ENCODE data around the gene CDKN1C.

The CDKN1C gene

DNA sequence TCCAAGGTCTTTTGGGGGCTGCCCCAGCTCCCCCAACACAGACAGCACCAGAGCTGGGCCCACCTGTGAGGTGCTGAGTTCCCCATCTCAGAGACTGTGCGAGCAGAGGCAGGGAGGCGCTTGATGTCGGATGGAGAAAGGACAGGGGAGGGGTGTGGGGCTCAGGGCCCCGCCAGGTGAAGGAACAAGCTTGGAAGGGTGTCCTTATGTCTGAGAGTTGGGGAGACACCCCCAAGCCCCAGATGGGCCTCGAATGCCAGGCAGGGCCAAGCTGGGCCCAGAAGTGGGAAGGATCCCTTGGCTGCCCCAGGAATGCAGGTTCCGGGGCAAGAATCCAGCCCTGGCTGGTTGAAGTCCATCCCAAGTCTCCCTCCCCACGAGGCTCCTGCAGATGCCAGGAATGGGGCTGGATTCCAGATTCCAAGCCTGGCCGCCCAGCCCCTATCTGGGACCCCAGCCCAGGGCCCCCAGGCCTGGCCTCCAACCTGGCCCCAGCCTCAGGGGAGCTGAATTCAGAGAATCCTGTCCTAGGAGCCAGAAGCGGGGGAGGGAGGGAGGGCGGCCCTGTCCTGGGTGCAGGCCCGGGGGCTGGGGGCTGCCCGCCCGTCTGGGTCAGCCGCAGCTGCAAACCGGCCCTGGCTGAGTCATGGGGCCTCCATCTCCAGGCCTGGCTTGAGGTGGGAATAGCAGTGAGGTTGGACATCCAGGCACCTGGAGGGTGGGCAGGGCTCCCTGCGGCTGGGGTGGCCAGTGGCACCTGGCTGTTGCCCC lies 50.9 kb downstream of the CDKN1C start:
- DNase-seq (ENCODE audit: insufficient read length, low spot score), result no peak
- no peak for FAIRE-seq

DNA sequence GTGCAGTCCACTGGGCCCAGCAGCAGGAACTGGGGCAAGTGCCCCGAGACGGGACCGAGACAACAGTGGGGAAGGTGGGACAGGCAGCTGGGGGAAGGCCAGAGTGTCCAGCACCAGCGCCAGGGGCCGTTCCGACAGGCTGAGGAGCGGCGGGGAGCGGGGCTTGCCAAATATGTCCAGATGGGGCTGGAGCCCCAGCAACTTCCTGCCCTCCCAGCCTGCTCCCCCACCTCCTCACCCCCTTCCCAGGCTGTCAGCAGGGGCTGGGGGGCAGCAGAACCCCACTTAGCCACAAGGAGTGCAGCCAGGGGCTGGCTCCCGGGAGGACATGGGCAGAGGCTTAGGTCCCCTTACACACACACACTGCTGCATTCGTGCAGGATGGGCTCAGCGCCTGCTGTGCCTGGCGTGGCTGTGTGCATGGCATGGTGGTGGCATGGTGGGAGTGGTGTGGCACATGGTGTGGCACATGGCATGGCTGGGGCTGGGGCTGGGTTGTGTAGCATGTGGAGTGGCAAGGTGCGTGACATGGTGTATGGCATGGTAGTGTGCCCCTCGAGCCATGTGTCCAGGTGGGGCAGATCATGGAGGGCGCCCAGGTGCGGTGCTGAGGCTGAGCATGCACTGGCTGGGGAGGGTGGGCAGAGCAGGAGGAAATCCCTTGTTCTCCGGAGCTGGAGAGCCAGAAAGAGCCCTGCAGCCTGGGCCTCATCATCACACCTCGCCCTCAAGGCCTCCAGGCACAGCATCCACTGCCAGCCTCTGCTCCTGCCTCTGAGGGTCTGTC lies 51.7 kb downstream of the CDKN1C start:
- peak; percentile 46 for FAIRE-seq
- DNase-seq (ENCODE audit: insufficient read length, low spot score), result no peak

All from HTR-8/SVneo (cell line).